Measurements from ENCODE around the gene MBP. TPM values are rescaled to one million over a fixed set of nuclear protein-coding genes. Genes with fewer than 3 reads are reported as not detected.

MBP gene
- total and polyA plus RNA-seq, 2 of the 13 experiments (the other 11 are each of a cell fraction or from before 2014, with no cell fraction given) = 5.0 to 8.5 TPM

GRCh38 chr18:77101410-77102258 is 30.9 kb downstream of the MBP start (continued):
- no peak for TF ChIP-seq ZBTB2 (CRISPR knock-in tag; IDR thresholded peaks at IDR 0.05; ENCODE audit: low read depth)
- no peak for TF ChIP-seq FUBP1 (CRISPR knock-in tag; IDR thresholded peaks at IDR 0.05; ENCODE audit: borderline replicate concordance)
- TF ChIP-seq HNF4G (IDR thresholded peaks at IDR 0.05; ENCODE audit: borderline replicate concordance, low read depth, low read length) = no peak
- TF ChIP-seq HNF4G (CRISPR knock-in tag; IDR thresholded peaks at IDR 0.05; ENCODE audit: borderline replicate concordance, low read depth) = no peak
- no peak for TF ChIP-seq FOXM1 (CRISPR knock-in tag; IDR thresholded peaks at IDR 0.05)
- no peak for TF ChIP-seq HMGXB4 (CRISPR knock-in tag; IDR thresholded peaks at IDR 0.05; ENCODE audit: borderline replicate concordance in 1 of 2, low read depth in 1 of 2)
- TF ChIP-seq ZBED4 (CRISPR knock-in tag; IDR thresholded peaks at IDR 0.05; ENCODE audit: borderline replicate concordance) = no peak
- no peak for TF ChIP-seq HOXA7 (CRISPR knock-in tag; IDR thresholded peaks at IDR 0.05)
- no peak for TF ChIP-seq ZNF232 (CRISPR knock-in tag; IDR thresholded peaks at IDR 0.05; ENCODE audit: borderline replicate concordance)
- no peak for TF ChIP-seq ZNF563 (CRISPR knock-in tag; IDR thresholded peaks at IDR 0.05)
- no peak for TF ChIP-seq LCORL (IDR thresholded peaks at IDR 0.05)
- no peak for TF ChIP-seq LCORL (CRISPR knock-in tag; IDR thresholded peaks at IDR 0.05)

Measured in HepG2 (cell line).